ENCODE data around the gene EFCC1. TPM values are rescaled to one million over a fixed set of nuclear protein-coding genes. Genes with fewer than 3 reads are reported as not detected.

EFCC1 gene
- total RNA-seq, 4 donors from 2014 or later = 0.19 to 2.9 (median 0.48) TPM

GRCh38 chr3:129033633-129034321 lies 32.7 kb downstream of the EFCC1 start:
- no peak for DNase-seq
- H3K27ac ChIP-seq = no peak overlapping the region
- 85 to 86% methylated on average over 5 to 6 of the region's 12 CpGs for WGBS, 2 donors
- H3K4me1 ChIP-seq = no peaks in the 10 kb centered on the region
- no peaks in the 10 kb centered on the region for H3K9me3 ChIP-seq
- peaks cover 0 to 7% (median 0%) of the 10 kb centered on the region in 4 donors for H3K27me3 ChIP-seq
- TF ChIP-seq, protein P1, sequence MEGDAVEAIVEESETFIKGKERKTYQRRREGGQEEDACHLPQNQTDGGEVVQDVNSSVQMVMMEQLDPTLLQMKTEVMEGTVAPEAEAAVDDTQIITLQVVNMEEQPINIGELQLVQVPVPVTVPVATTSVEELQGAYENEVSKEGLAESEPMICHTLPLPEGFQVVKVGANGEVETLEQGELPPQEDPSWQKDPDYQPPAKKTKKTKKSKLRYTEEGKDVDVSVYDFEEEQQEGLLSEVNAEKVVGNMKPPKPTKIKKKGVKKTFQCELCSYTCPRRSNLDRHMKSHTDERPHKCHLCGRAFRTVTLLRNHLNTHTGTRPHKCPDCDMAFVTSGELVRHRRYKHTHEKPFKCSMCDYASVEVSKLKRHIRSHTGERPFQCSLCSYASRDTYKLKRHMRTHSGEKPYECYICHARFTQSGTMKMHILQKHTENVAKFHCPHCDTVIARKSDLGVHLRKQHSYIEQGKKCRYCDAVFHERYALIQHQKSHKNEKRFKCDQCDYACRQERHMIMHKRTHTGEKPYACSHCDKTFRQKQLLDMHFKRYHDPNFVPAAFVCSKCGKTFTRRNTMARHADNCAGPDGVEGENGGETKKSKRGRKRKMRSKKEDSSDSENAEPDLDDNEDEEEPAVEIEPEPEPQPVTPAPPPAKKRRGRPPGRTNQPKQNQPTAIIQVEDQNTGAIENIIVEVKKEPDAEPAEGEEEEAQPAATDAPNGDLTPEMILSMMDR (IDR thresholded peaks at IDR 0.05) = no peak
- TF ChIP-seq POLR2A (IDR thresholded peaks at IDR 0.05) = no peak
- peaks cover 0 to 13% (median 0%) of the 10 kb centered on the region in 3 donors for H3K36me3 ChIP-seq
- intact Hi-C loops (cut with DNase I) = no loop called here
- H3K4me3 ChIP-seq = no peak overlapping the region

- peaks cover 0 to 13% (median 0%) of the 10 kb centered on the region in 3 donors for H3K36me3 ChIP-seq
- WGBS, 2 donors = 77 to 79% methylated on average over 5 of the region's 6 CpGs
- no peak overlapping the region for H3K4me3 ChIP-seq
- TF ChIP-seq, protein P1 (IDR thresholded peaks at IDR 0.05) = no peak
- no peak for TF ChIP-seq POLR2A (IDR thresholded peaks at IDR 0.05)
- no peak for DNase-seq
- H3K27ac ChIP-seq = no peak overlapping the region
- H3K27me3 ChIP-seq = peaks cover 0 to 16% (median 0%) of the 10 kb centered on the region in 4 donors
- intact Hi-C loops (cut with DNase I) = no loop called here
- no peaks in the 10 kb centered on the region for H3K9me3 ChIP-seq
- no peaks in the 10 kb centered on the region for H3K4me1 ChIP-seq
These were observed 33.5 kb downstream of the EFCC1 start for GRCh38 chr3:129034642-129035041.

DNA sequence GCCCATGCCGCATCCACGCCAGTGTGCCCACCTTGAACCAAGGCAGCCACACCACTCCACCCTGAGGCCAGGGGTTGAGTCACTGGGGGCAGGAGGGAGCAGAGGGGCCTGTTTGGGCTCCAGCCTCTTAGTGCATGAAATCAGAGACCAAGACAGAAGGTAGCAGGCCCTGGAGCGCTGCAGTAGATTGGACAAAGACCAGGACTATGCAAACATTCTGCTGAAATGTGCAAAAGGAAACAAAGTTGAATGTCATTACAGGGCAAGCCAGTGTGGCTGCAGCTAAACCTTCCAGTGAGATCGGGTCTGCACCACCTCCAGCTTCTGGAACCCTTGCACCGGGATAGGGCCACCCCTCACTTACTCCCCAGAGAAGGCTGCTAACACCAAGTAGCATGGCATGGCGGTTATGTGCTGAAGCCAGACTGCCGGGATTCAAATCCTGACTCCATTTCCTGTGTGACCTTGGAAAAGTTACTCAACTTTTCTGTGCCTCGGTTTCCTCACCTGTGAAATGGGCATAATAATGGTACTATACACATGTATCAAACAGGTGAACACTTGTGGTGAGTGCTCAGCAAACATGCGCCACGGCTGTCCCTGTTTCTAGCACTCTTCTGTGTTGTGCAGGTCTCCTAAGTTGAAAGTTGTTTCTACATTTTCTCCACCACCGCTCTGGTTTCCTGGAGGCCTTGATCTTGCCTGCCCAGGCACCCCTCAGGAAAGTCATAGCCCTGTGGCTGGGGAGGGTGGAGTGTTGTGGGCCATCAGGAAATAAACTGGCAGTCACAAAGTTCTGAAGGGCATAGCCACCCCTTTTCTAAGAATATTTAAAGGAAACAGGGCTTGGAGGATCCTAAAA lies 34.5 kb downstream of the EFCC1 start:
- H3K4me1 ChIP-seq = no peaks in the 10 kb centered on the region
- 78 to 80% methylated on average over 10 of the region's 11 CpGs for WGBS, 2 donors
- peaks cover 0 to 20% (median 0%) of the 10 kb centered on the region in 4 donors for H3K27me3 ChIP-seq

GRCh38 chr3:129036222-129037092 lies 35.4 kb downstream of the EFCC1 start:
- no peak for DNase-seq
- H3K4me3 ChIP-seq = no peak overlapping the region
- 75 to 89% methylated on average over 5 to 7 of the region's 10 CpGs for WGBS, 2 donors
- H3K36me3 ChIP-seq = peaks cover 0 to 13% (median 0%) of the 10 kb centered on the region in 3 donors
- no peaks in the 10 kb centered on the region for H3K9me3 ChIP-seq
- intact Hi-C loops (cut with DNase I) = no loop called here
- H3K27ac ChIP-seq = no peak overlapping the region
- H3K4me1 ChIP-seq = no peaks in the 10 kb centered on the region
- H3K27me3 ChIP-seq = peaks cover 0 to 20% (median 0%) of the 10 kb centered on the region in 4 donors
- no peak for TF ChIP-seq POLR2A (IDR thresholded peaks at IDR 0.05)
- TF ChIP-seq, protein P1 (IDR thresholded peaks at IDR 0.05) = no peak

More for the DNA sequence above, 34.5 kb downstream of the EFCC1 start:
- Histone ChIP-seq H3K27ac (no peak overlapping the region), H3K4me3 (no peak overlapping the region), H3K9me3 (no peaks in the 10 kb centered on the region), H3K36me3 (peaks cover 0 to 13% (median 0%) of the 10 kb centered on the region in 3 donors)
- DNase-seq = no peak
- TF ChIP-seq, protein P1 (IDR thresholded peaks at IDR 0.05) = no peak
- TF ChIP-seq POLR2A (IDR thresholded peaks at IDR 0.05) = no peak
- intact Hi-C loops (cut with DNase I) = no loop called here

Measured in esophagus squamous epithelium (tissue), 5 donors.